HUES64 (cell line): ENCODE measurements around the gene JUP.

Source experiments
- H3K27ac ChIP-seq: 2 replicates; pipeline ENCODE4 v1.7.0; 2013; ENCODE audit warnings: low read depth, low read length, inconsistent platforms
- H3K27me3 ChIP-seq: 2 replicates; pipeline ENCODE4 v1.6.1; 2013; ENCODE audit warnings: mild to moderate bottlenecking, low read length; ENCODE audit not compliant: insufficient read depth
- H3K36me3 ChIP-seq: 2 replicates; pipeline ENCODE4 v1.6.1; 2013; ENCODE audit warnings: mild to moderate bottlenecking, low read length; ENCODE audit not compliant: insufficient read depth
- H3K4me1 ChIP-seq: 2 replicates; pipeline ENCODE4 v1.6.1; 2013; ENCODE audit warnings: mild to moderate bottlenecking, low read length, moderate library complexity; ENCODE audit not compliant: insufficient read depth
- H3K4me3 ChIP-seq: 2 replicates; pipeline ENCODE4 v1.5.1; 2013; ENCODE audit warnings: mild to moderate bottlenecking, low read length, moderate library complexity
- H3K9ac ChIP-seq: 2 replicates; pipeline ENCODE4 v1.6.1; 2013; ENCODE audit warnings: mild to moderate bottlenecking, low read depth, low read length
- H3K9me3 ChIP-seq: 2 replicates; pipeline ENCODE4 v1.6.1; 2013; ENCODE audit warnings: low read depth, low read length; ENCODE audit not compliant: insufficient read depth
- WGBS: fragments of 150-250, 120-280 bp; methylation state at CpG from one replicate; pipeline ENCODE4 v1.1.7; 2013; ENCODE audit warnings: missing lambda C conversion rate; 5-methylcytosine and 5-hydroxymethylcytosine counted together

Gene JUP

GRCh38 chr17:41766135-41766534 is 20.4 kb downstream of the JUP start:
- Histone ChIP-seq H3K27me3 (no peaks in the 10 kb centered on the region), H3K4me1 (no peaks in the 10 kb centered on the region), H3K9ac (no peak overlapping the region), H3K27ac (no peak overlapping the region), H3K4me3 (no peak overlapping the region), H3K9me3 (no peaks in the 10 kb centered on the region), H3K36me3 (peaks cover 86% of the 10 kb centered on the region)

- no peaks in the 10 kb centered on the region for H3K4me1 ChIP-seq
- whole genome bisulfite sequencing, result 97% methylated on average over 8 of the region's 8 CpGs
- peaks cover 80% of the 10 kb centered on the region for H3K36me3 ChIP-seq
- H3K27me3 ChIP-seq, result no peaks in the 10 kb centered on the region
- no peak overlapping the region for H3K9ac ChIP-seq
- no peak overlapping the region for H3K27ac ChIP-seq
- H3K9me3 ChIP-seq, result no peaks in the 10 kb centered on the region
- H3K4me3 ChIP-seq, result no peak overlapping the region
Observed at GRCh38 chr17:41763327-41763726, 23.2 kb downstream of the JUP start.

GRCh38 chr17:41762841-41763240 is 23.7 kb downstream of the JUP start:
- no peaks in the 10 kb centered on the region for H3K4me1 ChIP-seq
- H3K9ac ChIP-seq, result no peak overlapping the region
- H3K36me3 ChIP-seq, result peaks cover 83% of the 10 kb centered on the region
- WGBS, result 97% methylated on average over 16 of the region's 16 CpGs
- no peak overlapping the region for H3K4me3 ChIP-seq
- H3K9me3 ChIP-seq, result no peaks in the 10 kb centered on the region
- no peaks in the 10 kb centered on the region for H3K27me3 ChIP-seq
- H3K27ac ChIP-seq, result no peak overlapping the region

GRCh38 chr17:41762391-41762790 is 24.1 kb downstream of the JUP start:
- no peaks in the 10 kb centered on the region for H3K4me1 ChIP-seq
- WGBS, result 94% methylated on average over 6 of the region's 6 CpGs
- H3K36me3 ChIP-seq, result peaks cover 83% of the 10 kb centered on the region
- H3K27me3 ChIP-seq, result no peaks in the 10 kb centered on the region
- H3K4me3 ChIP-seq, result no peak overlapping the region
- H3K9me3 ChIP-seq, result no peaks in the 10 kb centered on the region
- no peak overlapping the region for H3K9ac ChIP-seq
- H3K27ac ChIP-seq, result no peak overlapping the region

GRCh38 chr17:41760878-41761277 is 25.6 kb downstream of the JUP start:
- Histone ChIP-seq H3K4me3 (no peak overlapping the region), H3K27me3 (no peaks in the 10 kb centered on the region), H3K9ac (no peak overlapping the region), H3K27ac (no peak overlapping the region), H3K4me1 (no peaks in the 10 kb centered on the region), H3K9me3 (no peaks in the 10 kb centered on the region), H3K36me3 (peaks cover 81% of the 10 kb centered on the region)
- 96% methylated on average over 6 of the region's 6 CpGs for WGBS

- no peak overlapping the region for H3K4me3 ChIP-seq
- 96% methylated on average over 9 of the region's 9 CpGs for WGBS
Observed at GRCh38 chr17:41758601-41759000, 27.9 kb downstream of the JUP start.

GRCh38 chr17:41754066-41754465 is 32.4 kb downstream of the JUP start:
- H3K9ac ChIP-seq, result no peak overlapping the region
- peaks cover 42% of the 10 kb centered on the region for H3K36me3 ChIP-seq
- no peaks in the 10 kb centered on the region for H3K9me3 ChIP-seq
- H3K27ac ChIP-seq, result no peak overlapping the region
- no peaks in the 10 kb centered on the region for H3K4me1 ChIP-seq
- H3K4me3 ChIP-seq, result no peak overlapping the region
- H3K27me3 ChIP-seq, result no peaks in the 10 kb centered on the region
- 86% methylated on average over 12 of the region's 12 CpGs for WGBS

More at GRCh38 chr17:41758601-41759000, 27.9 kb downstream of the JUP start:
- no peaks in the 10 kb centered on the region for H3K27me3 ChIP-seq
- H3K36me3 ChIP-seq, result peaks cover 78% of the 10 kb centered on the region
- no peak overlapping the region for H3K27ac ChIP-seq
- no peak overlapping the region for H3K9ac ChIP-seq
- H3K9me3 ChIP-seq, result no peaks in the 10 kb centered on the region
- H3K4me1 ChIP-seq, result no peaks in the 10 kb centered on the region

- H3K4me1 ChIP-seq, result no peaks in the 10 kb centered on the region
- no peak overlapping the region for H3K27ac ChIP-seq
- no peaks in the 10 kb centered on the region for H3K9me3 ChIP-seq
- WGBS, result 58% methylated on average over 3 of the region's 3 CpGs
- H3K4me3 ChIP-seq, result no peak overlapping the region
- H3K9ac ChIP-seq, result no peak overlapping the region
- H3K27me3 ChIP-seq, result no peaks in the 10 kb centered on the region
- peaks cover 21% of the 10 kb centered on the region for H3K36me3 ChIP-seq
Observed at GRCh38 chr17:41751288-41751687, 35.2 kb downstream of the JUP start.

- no peaks in the 10 kb centered on the region for H3K4me1 ChIP-seq
- peaks cover 17% of the 10 kb centered on the region for H3K36me3 ChIP-seq
- H3K9ac ChIP-seq, result no peak overlapping the region
- no peak overlapping the region for H3K27ac ChIP-seq
- no peak overlapping the region for H3K4me3 ChIP-seq
- no peaks in the 10 kb centered on the region for H3K27me3 ChIP-seq
- 94% methylated on average over 4 of the region's 4 CpGs for WGBS
- no peaks in the 10 kb centered on the region for H3K9me3 ChIP-seq
Observed at GRCh38 chr17:41750862-41751261, 35.6 kb downstream of the JUP start.

GRCh38 chr17:41748275-41748674 is 38.2 kb downstream of the JUP start:
- H3K4me1 ChIP-seq, result no peaks in the 10 kb centered on the region
- 83% methylated on average over 6 of the region's 6 CpGs for WGBS
- no peaks in the 10 kb centered on the region for H3K9me3 ChIP-seq

GRCh38 chr17:41741709-41742108 is 44.8 kb downstream of the JUP start:
- H3K4me3 ChIP-seq, result no peak overlapping the region
- H3K27ac ChIP-seq, result no peak overlapping the region
- H3K36me3 ChIP-seq, result no peaks in the 10 kb centered on the region
- peaks cover 12% of the 10 kb centered on the region for H3K27me3 ChIP-seq
- H3K9ac ChIP-seq, result no peak overlapping the region
- WGBS, result 82% methylated on average over 9 of the region's 9 CpGs
- H3K9me3 ChIP-seq, result no peaks in the 10 kb centered on the region
- peaks cover 4% of the 10 kb centered on the region for H3K4me1 ChIP-seq

More at GRCh38 chr17:41748275-41748674, 38.2 kb downstream of the JUP start:
- Histone ChIP-seq H3K27me3 (no peaks in the 10 kb centered on the region), H3K36me3 (no peaks in the 10 kb centered on the region), H3K27ac (no peak overlapping the region), H3K4me3 (no peak overlapping the region), H3K9ac (no peak overlapping the region)

- peaks cover 24% of the 10 kb centered on the region for H3K27me3 ChIP-seq
Observed at GRCh38 chr17:41740506-41740905, 46.0 kb downstream of the JUP start.

More at GRCh38 chr17:41740506-41740905, 46.0 kb downstream of the JUP start:
- Histone ChIP-seq H3K9me3 (no peaks in the 10 kb centered on the region), H3K4me1 (peaks cover 4% of the 10 kb centered on the region), H3K27ac (no peak overlapping the region), H3K4me3 (no peak overlapping the region), H3K36me3 (no peaks in the 10 kb centered on the region), H3K9ac (no peak overlapping the region)
- WGBS, result 92% methylated on average over 3 of the region's 5 CpGs
